ENCODE data around the gene ANTXR1. TPM values are rescaled to one million over a fixed set of nuclear protein-coding genes. Genes with fewer than 3 reads are reported as not detected.

ANTXR1 gene
- total RNA-seq, 1 experiment from 2014 or later: 37.3 TPM

GRCh38 chr2:68964282-68964681, 48.7 kb upstream of the ANTXR1 start:
- H4K91ac ChIP-seq (ENCODE audit: insufficient read length, low read depth, low read length): no peak overlapping the region
- H4K20me1 ChIP-seq (ENCODE audit: control insufficient read depth, insufficient read depth, insufficient read length): no peaks in the 10 kb centered on the region
- Mint-ChIP-seq H3K36me3 (ENCODE audit: insufficient read depth in 1 of 3, low read depth in 3 of 3) (no peaks in the 10 kb centered on the region), H3K4me1 (no peaks in the 10 kb centered on the region), H3K4me3 (no peak overlapping the region), H3K27ac (no peak overlapping the region; a peak in 1 of 7 replicates), H3K27me3 (ENCODE audit: low read depth) (peaks cover 3% of the 10 kb centered on the region), H3K9me3 (no peaks in the 10 kb centered on the region)
- H3K18ac ChIP-seq (ENCODE audit: insufficient read length, low read depth, low read length): no peak overlapping the region
- H3K4me2 ChIP-seq (ENCODE audit: insufficient read depth, insufficient read length, low read length): no peak overlapping the region
- no peak overlapping the region for H4K5ac ChIP-seq (ENCODE audit: insufficient read length, low read depth, low read length)
- H2BK12ac ChIP-seq (ENCODE audit: insufficient read length, low read depth, low read length): no peak overlapping the region
- H3K4ac ChIP-seq (ENCODE audit: low read depth, low read length): no peak overlapping the region
- H3K23ac ChIP-seq (ENCODE audit: insufficient read length, low read depth, low read length): no peak overlapping the region
- no peak overlapping the region for H2BK120ac ChIP-seq (ENCODE audit: low read depth, low read length, poor library complexity, severe bottlenecking)
- H2BK5ac ChIP-seq (ENCODE audit: insufficient read length, low read length): no peak overlapping the region
- no peak overlapping the region for H2BK20ac ChIP-seq (ENCODE audit: low read depth, low read length, poor library complexity, severe bottlenecking)
- H2BK15ac ChIP-seq (ENCODE audit: low read depth, low read length): no peak overlapping the region
- TF ChIP-seq CTCF (conservative IDR thresholded peaks at IDR 0.05): no peak
- H3K9me3 ChIP-seq (ENCODE audit: control insufficient read depth, low read depth, low read length): no peaks in the 10 kb centered on the region
- no peak overlapping the region for H3K56ac ChIP-seq (ENCODE audit: insufficient read length, low read depth, low read length)
- H2AK5ac ChIP-seq (ENCODE audit: insufficient read length, low read length): no peak overlapping the region
- DNase-seq: no peak
- no peak overlapping the region for H3K27ac ChIP-seq (ENCODE audit: insufficient read length, low read depth, low read length)
- no peak overlapping the region for H4K8ac ChIP-seq (replicated peaks; ENCODE audit: insufficient read length, low read depth, low read length)
- no peak overlapping the region for H3K9ac ChIP-seq (ENCODE audit: extremely low read depth, insufficient read length, low read length)
- H3K4me1 ChIP-seq (ENCODE audit: insufficient read depth, low read length): no peaks in the 10 kb centered on the region
- no peaks in the 10 kb centered on the region for H3K27me3 ChIP-seq (ENCODE audit: insufficient read depth, low read length)
- H3T11ph ChIP-seq (ENCODE audit: low read length): no peak overlapping the region
- H2AFZ ChIP-seq (ENCODE audit: low read length): no peak overlapping the region
- no peaks in the 10 kb centered on the region for H3K79me2 ChIP-seq (ENCODE audit: insufficient read depth, low read length)
- H3K23me2 ChIP-seq (ENCODE audit: insufficient read length, low read depth, low read length, poor library complexity, severe bottlenecking): no peaks in the 10 kb centered on the region
- no peaks in the 10 kb centered on the region for H3K79me1 ChIP-seq (ENCODE audit: insufficient read depth, low read depth, low read length, poor library complexity, severe bottlenecking)
- H3K14ac ChIP-seq (ENCODE audit: insufficient read depth, low read length): no peak overlapping the region
